B cell (primary cell): Measurements from ENCODE around the gene CTRL. TPM values are rescaled to one million over a fixed set of nuclear protein-coding genes. Genes with fewer than 3 reads are reported as not detected.

Experiments used
- ATAC-seq: fragments of 200-7000 bp; cut with Tn5 transposase; one replicate; pipeline ENCODE4 v1.10.0; 2021; ENCODE audit warnings: low read depth, mild to moderate bottlenecking, moderate number of reproducible peaks, moderate library complexity
- CTCF ChIA-PET: fragments of 350-600 bp; sonication (Branson Sonifier 250); formaldehyde crosslinking; loops from one replicate; lab custom pipeline; 2021; ENCODE audit warnings: antibody characterized with exemption, inconsistent platforms; lab: Charles Lee
- POLR2A ChIA-PET: fragments of 350-600 bp; sonication (Branson Sonifier 250); formaldehyde crosslinking; loops from one replicate; lab custom pipeline; 2021; ENCODE audit warnings: antibody characterized with exemption; lab: Charles Lee
- DNase-seq: peaks from one replicate; pipeline ENCODE4 v3.0.0; 2013
- H2AFZ ChIP-seq: 2 replicates; pipeline ENCODE4 v1.6.1; 2012; ENCODE audit warnings: mild to moderate bottlenecking, low read depth, low read length; ENCODE audit not compliant: insufficient read depth, poor library complexity, severe bottlenecking
- H3K27ac ChIP-seq, 2 donors: 1 replicate in 1 of 2; 2 replicates in 1 of 2; pipeline ENCODE4 v1.5.1; 2012 to 2013; ENCODE audit warnings: low read length in 2 of 2, mild to moderate bottlenecking in 2 of 2, moderate library complexity in 1 of 2
- H3K27me3 ChIP-seq, 4 experiments: fragments of 200-600 bp in 1 of 4; sonication (generic) in 1 of 4; replicated peaks in 1 of 4; 1 replicate in 2 of 4; 2 replicates in 2 of 4; pipeline versions ENCODE4 v1.6.1 to v1.7.0; 2013 to 2016; ENCODE audit warnings: low read length in 3 of 4, mild to moderate bottlenecking in 2 of 4, mixed read lengths in 1 of 4, moderate library complexity in 1 of 4; ENCODE audit not compliant: insufficient read depth in 4 of 4, control insufficient read depth in 3 of 4; ENCODE audit errors: control extremely low read depth in 1 of 4
- H3K36me3 ChIP-seq, 2 experiments: replicated peaks in 1 of 2; 1 replicate in 1 of 2; 2 replicates in 1 of 2; pipeline versions ENCODE4 v1.6.1 to v1.7.1; 2013; ENCODE audit warnings: low read length in 1 of 2; ENCODE audit not compliant: insufficient read depth in 2 of 2, control insufficient read depth in 1 of 2; ENCODE audit errors: control extremely low read depth in 1 of 2, extremely low read depth in 1 of 2
- H3K4me1 ChIP-seq, 2 donors: fragments of 200-600 bp in 1 of 2; sonication (generic) in 1 of 2; 1 replicate in 1 of 2; 2 replicates in 1 of 2; pipeline versions ENCODE4 v1.5.1 to v1.6.1; 2013 to 2017; ENCODE audit warnings: low read length in 2 of 2; ENCODE audit not compliant: control insufficient read depth in 2 of 2, insufficient read depth in 2 of 2
- H3K4me2 ChIP-seq: replicated peaks from 2 replicates; pipeline ENCODE3; 2012; ENCODE audit warnings: mild to moderate bottlenecking, low read depth, low read length; ENCODE audit not compliant: poor library complexity, severe bottlenecking
- H3K4me3 ChIP-seq, 5 experiments: fragments of 200-600 bp in 1 of 5; sonication (generic) in 1 of 5; 1 replicate in 3 of 5; 2 replicates in 2 of 5; pipeline versions ENCODE4 v1.5.1 to v1.7.0; 2011 to 2016; ENCODE audit warnings: low read length in 4 of 5, mild to moderate bottlenecking in 4 of 5, low read depth in 2 of 5, control low read depth in 1 of 5, moderate library complexity in 1 of 5; ENCODE audit not compliant: insufficient read depth in 1 of 5; ENCODE audit errors: control extremely low read depth in 1 of 5, extremely low read depth in 1 of 5
- H3K79me2 ChIP-seq: fragments of 200-600 bp; sonication (generic); one replicate; pipeline ENCODE4 v1.6.0; 2016; ENCODE audit warnings: low read length; ENCODE audit not compliant: control insufficient read depth, insufficient read depth
- H3K9ac ChIP-seq: fragments of 200-600 bp; sonication (generic); 2 replicates; pipeline ENCODE4 v1.6.1; 2017; ENCODE audit warnings: mild to moderate bottlenecking, low read length, moderate library complexity
- H3K9me3 ChIP-seq, 3 donors: one replicate each; pipeline versions ENCODE4 v1.6.1 to v1.7.1; 2013; ENCODE audit warnings: low read length in 2 of 3; ENCODE audit not compliant: control insufficient read depth in 2 of 3, insufficient read depth in 1 of 3; ENCODE audit errors: control extremely low read depth in 1 of 3
- H4K20me1 ChIP-seq: 2 replicates; pipeline ENCODE4 v1.6.0; 2012; ENCODE audit warnings: mild to moderate bottlenecking, low read length; ENCODE audit not compliant: insufficient read depth, control insufficient read depth, poor library complexity, severe bottlenecking
- H3K27ac Mint-ChIP-seq: one replicate; pipeline ENCODE4 v1.8.0; 2021; ENCODE audit warnings: mixed read lengths
- H3K27me3 Mint-ChIP-seq: one replicate; pipeline ENCODE4 v1.8.0; 2021; ENCODE audit warnings: mixed read lengths
- H3K4me1 Mint-ChIP-seq: one replicate; pipeline ENCODE4 v1.8.0; 2021; ENCODE audit warnings: mixed read lengths
- H3K4me3 Mint-ChIP-seq: one replicate; pipeline ENCODE4 v1.8.0; 2021; ENCODE audit warnings: mixed read lengths
- H3K9me3 Mint-ChIP-seq: one replicate; pipeline ENCODE4 v1.8.0; 2022; ENCODE audit warnings: mixed read lengths; ENCODE audit not compliant: insufficient read depth
- CTCF ChIP-seq: fragments of 200-600 bp; IDR thresholded peaks from one replicate; pipeline ENCODE4 v1.8.0; 2022; ENCODE audit warnings: antibody characterized with exemption, mild to moderate bottlenecking
- EZH2 ChIP-seq: IDR thresholded peaks from 2 replicates; pipeline ENCODE4 v1.6.1; 2012; ENCODE audit warnings: borderline replicate concordance, low read depth, mild to moderate bottlenecking, moderate library complexity, low read length; ENCODE audit not compliant: insufficient read depth, poor library complexity, severe bottlenecking
- WGBS: methylation state at CpG from one replicate; pipeline ENCODE4 v1.1.5; 2013; ENCODE audit warnings: missing lambda C conversion rate; ENCODE audit not compliant: insufficient coverage; 5-methylcytosine and 5-hydroxymethylcytosine counted together
- intact Hi-C: fragments of 100-400 bp; cut with micrococcal nuclease; formaldehyde crosslinking; loops from one replicate; pipeline ENCODE4 v1.10.0; 2022
- polyA plus RNA-seq: library from polyadenylated mRNA; depleted of rRNA; stranded (reverse); fragments of >200 nt; gene quantifications from 2 replicates; pipeline ENCODE4 v1.2.3, GENCODE V29; 2012
- total RNA-seq, 2 donors: library from RNA; stranded (reverse); fragments of 120-200 nt in 1 of 2; gene quantifications; 1 replicate in 1 of 2; 2 replicates in 1 of 2; pipeline versions ENCODE4 v1.2.3 to v1.2.4, GENCODE V29; 2013 to 2022

CTRL gene
- total and polyA plus RNA-seq, 2 donors (not counting 1 experiment from before 2014, with no cell fraction given), result 5.8 to 19.0 TPM

- no peaks in the 10 kb centered on the region for H3K36me3 ChIP-seq
- Mint-ChIP-seq H3K9me3 (no peaks in the 10 kb centered on the region), H3K27ac (peak within 1 kb of the TSS; percentile 85), H3K4me3 (peak within 1 kb of the TSS; percentile 90), H3K27me3 (no peaks in the 10 kb centered on the region), H3K4me1 (peaks cover 31% of the 10 kb centered on the region)
- CTCF ChIA-PET, result interaction anchor here (0.6 to 3.0 kb wide), 10 partner anchors 9 to 956 kb away, joined by 3 to 23 read pairs (median 4); partner anchors contain the start of gene NRN1L
- peak within 1 kb of the TSS; percentile 61 to 92 (median 76) for H3K4me3 ChIP-seq
- no peaks in the 10 kb centered on the region for H3K27me3 ChIP-seq
- H3K4me2 ChIP-seq, result peak within 1 kb of the TSS; percentile 92
- DNase-seq, result peak; percentile 95
- POLR2A ChIA-PET, result interaction anchor here (0.5 to 2.2 kb wide), 4 partner anchors 33 to 307 kb away, joined by 3 to 19 read pairs (median 4); partner anchors contain the start of gene PSMB10
- H4K20me1 ChIP-seq, result peaks cover 21% of the 10 kb centered on the region
- H3K4me1 ChIP-seq, result peaks cover 16 to 18% of the 10 kb centered on the region in 2 donors
- intact Hi-C loops, result loop anchor here (1.0 to 5.0 kb wide), 7 partner anchors 21 to 191 kb away; partner anchors contain the start of genes CENPT, DDX28, DUS2 and NUTF2
- peak within 1 kb of the TSS; percentile 91 for H3K9ac ChIP-seq
- peak within 1 kb of the TSS; percentile 77 to 95 for H3K27ac ChIP-seq
- peaks cover 59% of the 10 kb centered on the region for H3K79me2 ChIP-seq
- peak within 1 kb of the TSS; percentile 72 for H2AFZ ChIP-seq
- no peaks in the 10 kb centered on the region for H3K9me3 ChIP-seq
- TF ChIP-seq EZH2, result no peak
- TF ChIP-seq CTCF, result no peak
- ATAC-seq, result peak; percentile 99
- under 1% methylated on average over 89 of the region's 90 CpGs for WGBS
Measured at GRCh38 chr16:67892899-67893742, 38.5 kb downstream of the CTRL start, which contains the start of gene PSKH1. TSS of gene PSKH1 (plus strand) at chr16:67893254. CDS start at chr16:67908750, 15,496 bp downstream.
